HCT116 (cell line): ENCODE measurements around the gene LDB2.

Source experiments
- CTCF ChIP-seq, 3 experiments: fragments of 200-600 bp in 1 of 3; sonication (generic) in 1 of 3; IDR thresholded peaks in 2 of 3; conservative IDR thresholded peaks in 1 of 3; 2 replicates each; pipeline ENCODE4 v1.5.1; 2012 to 2017; ENCODE audit warnings: low read depth in 2 of 3, low read length in 2 of 3, antibody characterized with exemption in 1 of 3, borderline replicate concordance in 1 of 3, control low read depth in 1 of 3, mild to moderate bottlenecking in 1 of 3, mixed read lengths in 1 of 3, mixed run types in 1 of 3, moderate library complexity in 1 of 3; ENCODE audit not compliant: insufficient read depth in 1 of 3
- POLR2A ChIP-seq: IDR thresholded peaks from 2 replicates; pipeline ENCODE4 v1.7.0; 2011; ENCODE audit warnings: borderline replicate concordance; ENCODE audit not compliant: insufficient read depth, insufficient read length; ENCODE audit errors: extremely low read depth

- no peak for TF ChIP-seq CTCF (IDR thresholded peaks at IDR 0.05 in 2 of 3, conservative IDR thresholded peaks at IDR 0.05 in 1 of 3; ENCODE audit: borderline replicate concordance in 1 of 3, insufficient read depth in 1 of 3, low read depth in 2 of 3, low read length in 2 of 3)
- TF ChIP-seq POLR2A, result no peak
Observed at GRCh38 chr4:16643893-16644292, 254.6 kb downstream of the LDB2 start.
